SHP77 treated with DMSO at 0.1 percent for 48 hours (cell line): Measurements from ENCODE around the gene SH2B2.
"Not testable (repeated sequence)": the region's sequence is repeated elsewhere in the genome, so short reads cannot be mapped to it uniquely, and the experiment has no call there.

Experiments used
- DNase-seq: peaks from one replicate; lab custom pipeline; 2025; lab: John Stamatoyannopoulos, UW

Gene SH2B2

DNA sequence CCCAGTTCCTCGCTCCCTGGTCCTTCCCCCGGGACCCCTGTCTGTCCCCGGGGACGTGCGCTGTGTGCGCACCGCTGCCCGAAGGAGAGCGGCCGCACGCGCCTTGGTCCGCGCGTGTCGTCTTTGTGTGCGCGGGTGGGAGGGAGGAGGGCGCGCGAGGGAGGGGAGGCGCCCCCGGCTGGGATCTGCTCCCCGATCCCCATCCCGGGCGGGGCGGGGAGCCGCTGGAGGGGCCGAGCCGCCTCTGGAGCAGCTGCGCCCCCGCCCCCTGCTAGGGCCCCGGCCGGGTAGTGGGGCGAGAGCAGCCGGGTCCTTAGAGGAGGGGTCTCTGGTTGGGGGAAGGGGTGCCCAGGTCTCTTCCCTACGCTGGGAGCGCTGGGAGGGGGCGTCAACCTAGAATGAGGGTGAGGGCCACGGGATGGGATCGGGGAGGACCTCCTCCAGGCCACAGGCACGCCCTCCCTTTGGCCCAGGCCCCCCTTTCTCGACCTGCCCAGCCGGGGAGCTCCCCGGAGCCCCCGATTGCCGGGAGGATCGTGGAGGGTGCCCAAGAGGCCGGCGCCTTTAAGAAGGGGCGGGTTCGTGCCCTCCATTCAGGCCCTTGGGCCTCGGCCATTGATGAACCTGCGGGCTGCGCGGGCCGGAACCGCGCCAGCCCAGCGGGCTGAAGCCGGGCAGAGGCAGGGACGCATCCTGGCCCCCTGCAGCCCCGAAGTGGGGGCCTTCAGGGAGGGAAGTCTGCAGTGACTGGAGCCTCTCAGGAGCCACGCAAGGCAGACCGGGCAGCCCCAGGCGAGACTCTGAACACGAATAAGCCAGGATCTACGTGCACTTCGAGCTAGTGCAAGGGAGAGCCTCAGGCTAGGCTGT is 678 bp downstream of the SH2B2 start:
- DNase-seq, result no peak

DNA sequence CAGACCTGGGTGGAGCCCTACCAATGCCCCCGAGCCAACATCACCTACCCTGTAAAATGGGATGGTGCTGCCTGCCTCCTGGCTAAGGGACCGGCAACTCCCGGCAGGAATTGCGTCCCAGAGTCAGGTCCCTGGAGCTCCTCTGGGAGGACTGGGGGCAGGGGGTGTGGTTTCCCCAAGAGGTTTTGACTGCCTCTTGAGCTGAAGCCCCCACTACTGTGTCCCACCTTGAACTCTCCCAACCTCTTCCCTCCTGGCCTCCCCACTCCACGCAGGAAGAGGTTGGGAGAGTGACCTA is 1.3 kb downstream of the SH2B2 start:
- DNase-seq, result no peak

GRCh38 chr7:102288285-102288930 is 1.7 kb downstream of the SH2B2 start:
- no peak for DNase-seq

DNA sequence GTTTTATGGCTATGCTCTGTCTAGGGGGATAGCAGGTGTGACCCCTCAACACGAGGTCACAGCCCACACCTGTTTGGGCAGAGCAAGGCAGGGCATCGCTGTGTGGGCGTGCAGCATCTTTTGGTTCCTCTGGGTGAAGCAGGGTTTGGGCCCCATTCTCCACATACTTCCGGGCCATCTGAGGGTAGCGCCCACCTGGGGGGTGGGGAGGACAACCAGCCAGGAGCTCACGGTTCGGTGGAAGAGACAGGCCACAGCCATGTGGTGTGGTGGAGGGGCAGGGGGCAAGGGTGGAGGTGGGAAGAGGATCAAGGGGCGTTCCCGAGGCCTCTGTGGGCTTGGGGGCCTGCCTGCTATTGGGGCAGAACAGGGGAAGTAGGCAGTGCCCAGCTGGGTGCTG is 2.4 kb downstream of the SH2B2 start:
- no peak for DNase-seq

DNA sequence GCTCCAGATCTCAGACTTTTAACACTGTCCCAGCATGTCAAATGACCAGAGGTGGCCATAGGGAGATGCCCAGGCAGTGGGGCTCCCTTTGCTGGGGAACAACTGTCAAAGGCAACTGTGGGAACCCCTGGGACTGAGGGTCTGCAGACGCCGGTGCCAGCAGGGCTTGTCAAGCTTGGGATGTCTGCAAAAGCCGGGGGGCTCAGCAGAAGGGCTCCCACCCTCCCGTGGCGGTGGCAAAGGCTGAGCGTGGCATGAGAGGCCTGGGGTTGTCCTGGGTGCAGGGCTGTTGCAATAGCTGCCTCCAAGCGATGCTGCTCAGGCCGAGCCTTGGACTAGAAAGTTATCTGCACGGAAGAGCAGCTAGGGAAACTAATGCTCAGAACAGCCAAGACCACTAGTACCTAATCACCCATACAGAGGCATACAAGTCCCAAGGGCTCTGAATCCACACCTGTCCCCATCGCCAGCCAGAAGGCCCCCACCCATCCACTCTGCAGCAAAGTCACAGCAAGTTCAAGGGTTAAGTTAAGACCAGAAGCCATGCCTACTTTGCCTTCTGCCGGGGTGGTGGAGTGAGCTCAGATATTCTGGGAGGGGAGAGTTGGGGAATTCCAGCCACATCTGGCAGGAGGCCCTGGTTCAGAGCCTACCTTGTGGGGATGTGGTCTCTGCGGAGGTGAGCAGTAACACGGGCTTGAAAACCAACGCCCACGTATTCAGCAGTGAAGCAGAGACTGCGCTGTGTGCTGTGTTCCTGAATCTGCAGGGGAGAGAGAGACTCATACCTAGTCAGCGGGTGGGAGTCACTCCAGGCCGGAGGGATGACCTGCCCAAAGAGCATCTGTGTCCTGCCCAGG is 4.6 kb downstream of the SH2B2 start:
- DNase-seq, result no peak

- DNase-seq, result no peak
These were observed 5.2 kb downstream of the SH2B2 start for GRCh38 chr7:102291916-102292267.

DNA sequence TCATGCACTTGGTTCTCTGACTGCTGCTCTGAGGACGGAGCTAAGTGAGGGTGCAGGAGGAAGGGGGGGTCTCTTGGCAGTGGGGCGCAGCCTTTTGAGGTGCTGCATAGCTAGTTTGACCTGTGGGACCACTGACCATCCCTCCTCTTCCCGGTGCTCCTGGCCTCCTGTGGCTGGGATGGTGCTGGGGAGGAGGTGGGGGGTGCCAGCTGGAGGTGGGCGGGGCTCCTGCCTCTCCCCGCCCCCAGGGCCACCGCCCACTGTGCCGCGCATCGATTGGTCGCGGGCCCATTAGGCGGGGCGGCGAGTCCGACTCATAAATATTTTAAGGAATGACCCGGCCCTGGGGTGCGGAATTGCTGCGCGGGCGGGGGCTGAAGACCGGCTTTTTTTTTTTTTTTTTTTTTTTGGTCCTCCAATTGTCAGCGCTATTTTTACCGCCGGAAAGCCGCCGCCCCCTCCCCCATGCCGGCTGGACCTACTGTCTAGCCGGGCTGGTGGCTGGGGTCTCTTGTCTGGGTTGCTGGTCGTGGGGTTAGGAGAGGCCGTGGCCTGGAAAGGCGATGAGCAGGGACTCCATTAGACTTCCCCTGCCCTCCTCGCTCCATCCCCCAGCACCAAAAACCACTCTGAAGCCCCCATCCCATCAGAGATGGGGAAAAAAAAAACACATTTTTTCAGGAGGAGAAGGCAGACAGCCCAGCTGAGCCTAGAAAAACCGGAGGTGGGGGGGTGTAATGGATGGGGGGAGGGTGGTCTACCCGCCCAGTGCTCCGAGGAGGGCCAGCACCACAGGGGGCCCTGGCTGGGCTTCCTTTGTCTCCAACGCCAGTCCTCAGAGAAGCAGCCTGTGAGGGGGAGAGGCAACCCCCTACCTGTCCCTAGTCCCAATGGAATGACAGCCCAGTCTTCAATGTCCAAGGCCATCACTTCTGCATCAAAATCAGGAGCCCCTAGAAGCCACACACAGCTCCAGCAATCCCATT is 6.4 kb downstream of the SH2B2 start:
- no peak for DNase-seq

GRCh38 chr7:102294589-102294988 is 7.9 kb downstream of the SH2B2 start:
- no peak for DNase-seq

GRCh38 chr7:102295346-102296178 is 8.9 kb downstream of the SH2B2 start:
- DNase-seq, result no peak

DNA sequence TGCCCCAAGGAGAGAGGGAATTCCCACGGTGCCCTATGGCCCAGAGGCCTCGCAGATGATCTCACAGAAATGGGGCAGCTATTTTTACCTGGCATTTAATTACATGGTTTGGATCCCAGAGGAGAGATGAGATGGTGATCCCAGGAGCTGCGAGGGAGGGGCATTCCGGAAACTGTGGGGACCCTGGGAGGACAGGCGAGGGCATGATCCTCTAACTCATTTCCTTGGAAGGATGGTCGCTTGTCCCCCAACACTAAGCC is 9.4 kb downstream of the SH2B2 start:
- DNase-seq, result no peak

DNA sequence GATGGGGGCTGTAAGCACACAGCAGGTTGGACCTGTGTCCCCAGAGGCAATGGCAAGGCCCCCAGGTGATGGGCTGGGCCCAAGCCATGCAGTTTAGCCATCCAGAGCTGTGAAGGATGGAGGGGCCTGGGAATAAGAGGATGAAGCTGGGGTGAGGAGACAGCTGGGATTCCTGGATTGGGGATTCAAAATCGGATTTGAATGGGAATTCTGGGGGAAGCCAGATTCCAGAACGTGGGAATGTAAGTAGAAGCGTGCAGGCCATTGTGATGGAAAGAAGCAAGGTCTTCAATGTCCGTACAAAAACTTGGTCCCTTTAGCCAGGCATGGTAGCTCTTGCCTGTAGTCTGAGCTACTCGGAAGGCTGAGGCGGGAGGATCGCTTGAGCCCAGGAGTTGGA is 9.8 kb downstream of the SH2B2 start:
- no peak for DNase-seq

DNA sequence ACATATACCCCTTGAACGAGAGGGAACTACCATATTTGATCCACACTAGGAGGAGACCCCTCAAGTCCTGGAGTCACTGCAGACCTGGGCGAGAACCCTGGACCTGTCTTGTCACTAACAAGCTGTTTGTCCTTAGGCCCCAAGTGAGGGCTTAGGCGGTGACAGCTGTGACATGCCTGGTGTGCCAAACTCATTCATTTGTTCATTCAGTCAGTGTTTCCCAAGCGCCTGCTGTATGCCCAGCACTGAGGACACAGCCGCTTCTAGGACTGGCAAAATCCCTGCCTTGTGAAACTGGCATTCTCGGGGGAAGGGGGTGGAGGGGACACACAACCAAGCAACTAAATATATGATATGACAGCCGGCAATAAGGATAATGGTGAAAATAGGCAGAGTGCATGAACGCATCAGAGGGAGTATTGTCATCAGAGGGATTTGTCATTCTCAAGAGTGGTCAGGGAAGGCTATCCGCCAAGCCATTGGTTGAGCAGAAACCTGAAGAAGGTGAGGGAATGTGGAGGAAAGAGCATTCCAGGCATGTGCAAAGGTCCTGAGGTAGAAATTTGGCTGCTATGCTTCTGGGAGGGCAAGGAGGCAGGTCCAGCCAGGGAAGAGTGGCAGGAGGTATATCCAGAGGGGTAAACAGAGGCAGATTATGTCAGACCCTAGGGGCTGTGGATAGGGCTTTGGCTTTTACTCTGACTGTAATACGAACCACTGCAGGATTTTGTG is 11.0 kb downstream of the SH2B2 start:
- no peak for DNase-seq

DNA sequence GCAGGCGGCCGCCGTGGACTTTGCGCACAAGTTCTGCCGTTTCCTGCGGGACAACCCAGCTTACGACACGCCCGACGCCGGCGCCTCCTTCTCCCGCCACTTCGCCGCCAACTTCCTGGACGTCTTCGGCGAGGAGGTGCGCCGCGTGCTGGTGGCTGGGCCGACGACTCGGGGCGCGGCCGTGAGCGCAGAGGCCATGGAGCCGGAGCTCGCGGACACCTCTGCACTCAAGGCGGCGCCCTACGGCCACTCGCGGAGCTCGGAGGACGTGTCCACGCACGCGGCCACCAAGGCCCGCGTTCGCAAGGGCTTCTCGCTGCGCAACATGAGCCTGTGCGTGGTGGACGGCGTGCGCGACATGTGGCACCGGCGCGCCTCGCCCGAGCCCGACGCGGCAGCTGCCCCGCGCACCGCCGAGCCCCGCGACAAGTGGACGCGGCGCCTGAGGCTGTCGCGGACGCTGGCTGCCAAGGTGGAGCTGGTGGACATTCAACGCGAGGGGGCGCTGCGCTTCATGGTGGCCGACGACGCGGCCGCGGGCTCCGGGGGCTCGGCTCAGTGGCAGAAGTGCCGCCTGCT is 14.1 kb downstream of the SH2B2 start:
- no peak for DNase-seq

DNA sequence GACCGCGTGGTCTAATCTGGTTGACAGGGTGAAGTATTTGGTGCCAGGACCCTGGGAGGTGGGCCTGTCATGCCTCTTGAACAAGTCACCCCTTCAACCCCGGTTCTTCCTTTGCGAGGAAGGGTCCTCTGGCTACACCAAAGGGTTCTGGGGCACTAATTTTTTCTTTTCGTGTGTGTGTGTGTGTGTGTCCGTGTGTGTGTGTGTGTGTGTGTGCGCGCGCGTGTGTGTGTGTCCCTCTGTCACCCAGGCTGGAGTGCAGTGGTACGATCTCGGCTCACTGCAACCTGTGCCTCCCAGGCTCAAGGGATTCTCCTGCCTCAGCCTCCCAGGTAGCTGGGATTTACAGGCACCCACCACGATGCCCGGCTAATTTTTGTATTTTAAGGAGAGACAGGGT is 14.7 kb downstream of the SH2B2 start:
- not testable (repeated sequence) for DNase-seq

- no peak for DNase-seq
These were observed 15.4 kb downstream of the SH2B2 start for GRCh38 chr7:102302025-102302424.

DNA sequence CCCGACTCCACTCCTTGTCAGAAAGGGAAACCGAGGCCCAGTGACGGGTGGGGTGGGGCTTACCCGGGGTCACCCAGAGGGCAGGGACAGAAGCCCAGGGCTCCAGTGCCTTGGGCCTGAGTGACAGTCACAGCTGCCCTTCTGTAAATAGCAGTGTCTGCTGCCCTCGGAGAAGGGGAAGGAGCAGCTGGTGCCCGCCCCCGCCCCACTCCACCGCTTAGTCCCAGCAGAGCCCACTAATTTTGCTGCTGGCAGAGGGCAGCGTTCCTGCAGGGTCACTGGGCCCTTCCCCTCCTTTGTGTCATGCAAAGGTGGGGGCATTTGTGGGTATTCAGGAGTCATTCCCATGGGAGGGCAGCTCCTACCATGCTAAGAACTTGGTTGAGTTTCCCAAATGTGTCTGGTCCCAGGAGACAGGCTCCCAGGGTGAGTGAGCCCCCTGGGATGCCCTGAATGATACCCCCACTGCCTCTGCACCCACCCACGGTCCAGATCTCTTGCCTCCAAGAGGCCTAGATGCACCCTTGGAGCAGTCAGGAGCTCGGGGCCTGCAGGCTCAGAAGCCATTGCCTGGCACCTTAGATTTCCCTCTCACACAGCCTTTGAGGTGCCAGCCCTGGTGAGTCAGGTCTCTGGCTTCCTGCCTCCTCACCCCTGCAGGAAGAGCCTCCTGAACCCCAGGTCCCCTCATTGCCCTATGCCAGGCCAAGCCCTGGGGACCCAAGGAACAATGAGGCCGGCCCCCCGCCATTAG is 17.2 kb downstream of the SH2B2 start:
- peak; percentile 57 for DNase-seq

GRCh38 chr7:102304668-102305067 is 18.0 kb downstream of the SH2B2 start:
- peak; percentile 11 for DNase-seq

DNA sequence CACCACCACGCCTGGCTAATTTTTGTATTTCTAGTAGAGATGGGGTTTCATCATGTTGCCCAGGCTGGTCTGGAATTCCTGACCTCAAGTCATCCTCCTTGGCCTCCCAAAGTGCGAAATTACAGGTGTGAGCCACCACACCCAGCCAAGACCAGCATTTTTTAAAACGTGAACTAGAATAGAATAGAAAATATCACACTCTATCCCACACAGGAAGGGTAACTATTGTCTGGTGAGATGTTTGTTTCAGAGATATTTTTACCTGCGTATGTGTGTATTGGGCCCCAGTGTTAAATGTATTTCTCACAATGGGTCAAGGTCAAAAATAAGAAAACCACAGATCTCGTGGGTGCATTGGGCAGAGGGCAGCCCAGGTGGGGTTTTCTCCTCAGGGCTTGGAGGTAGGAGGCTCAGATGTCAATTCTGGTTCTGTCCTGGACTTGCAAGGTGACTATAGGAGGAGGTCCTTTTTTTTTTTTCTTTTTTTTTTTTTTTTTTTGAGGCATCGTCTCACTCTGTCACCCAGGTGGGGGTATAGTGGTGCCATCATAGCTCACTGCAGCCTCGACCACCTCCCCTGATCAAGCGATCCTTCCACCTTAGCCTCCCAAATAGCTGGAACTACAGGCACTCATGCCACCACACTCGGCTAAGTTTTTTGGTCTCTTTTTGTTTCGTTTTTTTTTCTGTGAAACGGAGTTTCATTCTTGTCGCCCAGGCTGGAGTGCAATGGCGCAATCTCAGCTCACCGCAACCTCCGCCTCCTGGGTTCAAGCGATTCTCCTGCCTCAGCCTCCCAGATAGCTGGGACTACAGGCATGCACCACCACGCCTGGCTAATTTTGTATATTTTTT is 19.0 kb downstream of the SH2B2 start:
- DNase-seq, result no peak
